Activated naive CD8-positive, alpha-beta T cell treated with anti-CD3 and anti-CD28 coated beads, Interleukin-2, amount 10 ng/mL, durations not matched to agents 7 days and 5 days (primary cell): ENCODE data around the gene RNF39. TPM values are rescaled to one million over a fixed set of nuclear protein-coding genes. Genes with fewer than 3 reads are reported as not detected.
"Not testable (repeated sequence)": the region's sequence is repeated elsewhere in the genome, so short reads cannot be mapped to it uniquely, and the experiment has no call there.

Source experiments
- ATAC-seq: fragments of 150-1000 bp; cut with Tn5 transposase; one replicate; pipeline ENCODE4 v1.10.0; 2021; ENCODE audit warnings: low read depth, moderate library complexity
- POLR2A ChIA-PET: fragments of 350-600 bp; sonication (Branson Sonifier 250); formaldehyde crosslinking; loops from one replicate; lab custom pipeline; 2021; ENCODE audit warnings: antibody characterized with exemption; lab: Charles Lee
- DNase-seq: peaks from one replicate; pipeline ENCODE4 v3.0.0; 2021
- H3K27ac Mint-ChIP-seq: one replicate; pipeline ENCODE4 v1.8.0; 2022; ENCODE audit warnings: mild to moderate bottlenecking, mixed read lengths
- H3K27me3 Mint-ChIP-seq: one replicate; pipeline ENCODE4 v1.8.0; 2022; ENCODE audit warnings: mild to moderate bottlenecking, moderate library complexity, mixed read lengths
- H3K36me3 Mint-ChIP-seq: one replicate; pipeline ENCODE4 v1.8.0; 2021; ENCODE audit warnings: mild to moderate bottlenecking, mixed read lengths
- H3K4me1 Mint-ChIP-seq: one replicate; pipeline ENCODE4 v1.8.0; 2021; ENCODE audit warnings: mixed read lengths
- H3K4me3 Mint-ChIP-seq: one replicate; pipeline ENCODE4 v1.8.0; 2022; ENCODE audit warnings: mild to moderate bottlenecking, moderate library complexity, mixed read lengths
- H3K9me3 Mint-ChIP-seq: one replicate; pipeline ENCODE4 v1.8.0; 2021; ENCODE audit warnings: mixed read lengths
- total RNA-seq, 2 experiments: library from RNA; stranded (reverse); gene quantifications; one replicate each; pipeline ENCODE4 v1.2.3, GENCODE V29; 2021

Gene RNF39
- total RNA-seq, 2 experiments from 2014 or later = not detected

GRCh38 chr6:30035784-30036183 lies 39.8 kb downstream of the RNF39 start:
- no peaks in the 10 kb centered on the region for H3K27me3 Mint-ChIP-seq
- POLR2A ChIA-PET = no interaction called here
- DNase-seq (no peak), ATAC-seq (no peak)
- no peak overlapping the region for H3K4me3 Mint-ChIP-seq
- H3K27ac Mint-ChIP-seq = no peak overlapping the region
- H3K9me3 Mint-ChIP-seq = no peaks in the 10 kb centered on the region
- peaks cover 4% of the 10 kb centered on the region for H3K36me3 Mint-ChIP-seq
- peaks cover 2% of the 10 kb centered on the region for H3K4me1 Mint-ChIP-seq

GRCh38 chr6:30033440-30033839 lies 42.1 kb downstream of the RNF39 start:
- DNase-seq, H3K4me3 Mint-ChIP-seq, H3K36me3 Mint-ChIP-seq, H3K27me3 Mint-ChIP-seq, H3K4me1 Mint-ChIP-seq, ATAC-seq, POLR2A ChIA-PET, H3K9me3 Mint-ChIP-seq, H3K27ac Mint-ChIP-seq: not testable (repeated sequence)

- Mint-ChIP-seq H3K4me1 (peaks cover 2% of the 10 kb centered on the region), H3K4me3 (no peak overlapping the region), H3K9me3 (no peaks in the 10 kb centered on the region), H3K36me3 (peaks cover 4% of the 10 kb centered on the region), H3K27me3 (no peaks in the 10 kb centered on the region), H3K27ac (no peak overlapping the region)
- ATAC-seq (no peak), DNase-seq (no peak)
- POLR2A ChIA-PET = interaction anchor here (0.6 kb wide), 1 partner anchor 343 kb away, joined by 3 read pairs; no protein-coding TSS in a partner anchor
Measured at GRCh38 chr6:30031381-30031780, 44.2 kb downstream of the RNF39 start.

GRCh38 chr6:30029588-30029987 lies 46.0 kb downstream of the RNF39 start:
- Mint-ChIP-seq H3K4me1 (no peaks in the 10 kb centered on the region), H3K36me3 (no peaks in the 10 kb centered on the region), H3K27me3 (no peaks in the 10 kb centered on the region), H3K9me3 (no peaks in the 10 kb centered on the region), H3K27ac (no peak overlapping the region), H3K4me3 (no peak overlapping the region)
- POLR2A ChIA-PET = no interaction called here
- DNase-seq (no peak), ATAC-seq (no peak)

GRCh38 chr6:30025186-30025585 lies 50.4 kb downstream of the RNF39 start:
- no peak overlapping the region for H3K4me3 Mint-ChIP-seq
- DNase-seq = no peak

GRCh38 chr6:30022712-30023111 lies 52.9 kb downstream of the RNF39 start:
- H3K4me3 Mint-ChIP-seq, H3K4me1 Mint-ChIP-seq, H3K36me3 Mint-ChIP-seq, DNase-seq, H3K27me3 Mint-ChIP-seq, H3K9me3 Mint-ChIP-seq, H3K27ac Mint-ChIP-seq, ATAC-seq, POLR2A ChIA-PET: not testable (repeated sequence)

More at GRCh38 chr6:30025186-30025585, 50.4 kb downstream of the RNF39 start:
- Mint-ChIP-seq H3K27me3 (no peaks in the 10 kb centered on the region), H3K4me1 (no peaks in the 10 kb centered on the region), H3K27ac (no peak overlapping the region), H3K9me3 (no peaks in the 10 kb centered on the region), H3K36me3 (peaks cover 4% of the 10 kb centered on the region)
- POLR2A ChIA-PET = no interaction called here
- no peak for ATAC-seq

GRCh38 chr6:30022189-30022588 lies 53.4 kb downstream of the RNF39 start:
- Mint-ChIP-seq H3K4me1 (no peaks in the 10 kb centered on the region), H3K4me3 (no peak overlapping the region), H3K36me3 (peaks cover 5% of the 10 kb centered on the region), H3K27ac (no peak overlapping the region), H3K27me3 (no peaks in the 10 kb centered on the region), H3K9me3 (no peaks in the 10 kb centered on the region)
- DNase-seq = no peak
- POLR2A ChIA-PET = no interaction called here
- no peak for ATAC-seq

- DNase-seq (no peak), ATAC-seq (no peak)
- Mint-ChIP-seq H3K9me3 (no peaks in the 10 kb centered on the region), H3K27me3 (no peaks in the 10 kb centered on the region), H3K4me3 (no peak overlapping the region), H3K27ac (no peak overlapping the region), H3K36me3 (peaks cover 5% of the 10 kb centered on the region), H3K4me1 (no peaks in the 10 kb centered on the region)
- POLR2A ChIA-PET = no interaction called here
Measured at GRCh38 chr6:30020626-30021025, 54.9 kb downstream of the RNF39 start.

Other genes starting within 250 kb of the RNF39 start
- gene HLA-G, start 247.9 kb downstream of the RNF39 start, total RNA-seq = 1 to 10 TPM; 1.6 to 2.0 TPM
- gene HLA-A, start 133.2 kb downstream of the RNF39 start, total RNA-seq = 1,000 to 10,000 TPM; 2,013 to 2,035 TPM
- gene POLR1H, start 14.5 kb downstream of the RNF39 start, total RNA-seq = 10 to 100 TPM; 55.5 to 55.6 TPM
- gene PPP1R11, start 8.6 kb downstream of the RNF39 start, total RNA-seq = 10 to 100 TPM; 52.5 to 53.8 TPM
- not detected for gene TRIM31, start 37.3 kb upstream of the RNF39 start, total RNA-seq
- gene TRIM40, start 60.4 kb upstream of the RNF39 start, total RNA-seq = not detected
- gene TRIM10, start 85.4 kb upstream of the RNF39 start, total RNA-seq = not detected
- not detected for gene TRIM15, start 87.8 kb upstream of the RNF39 start, total RNA-seq
- 10 to 100 TPM; 75.5 to 79.3 TPM for gene TRIM26, start 137.6 kb upstream of the RNF39 start, total RNA-seq